ENCODE measurements around the gene SHOC1.

Gene SHOC1

GRCh38 chr9:111840442-111840841 is 45.7 kb upstream of the SHOC1 start:
- Histone ChIP-seq H3K9ac (ENCODE audit: low read depth, low read length, poor library complexity, severe bottlenecking) (no peak overlapping the region), H3K27me3 (ENCODE audit: insufficient read depth, low read length, poor library complexity, severe bottlenecking) (no peaks in the 10 kb centered on the region), H3K36me3 (ENCODE audit: insufficient read depth, low read length) (no peaks in the 10 kb centered on the region), H3K4me3 (ENCODE audit: low read length, poor library complexity, severe bottlenecking) (no peak overlapping the region), H4K20me1 (ENCODE audit: insufficient read depth, low read length, poor library complexity, severe bottlenecking) (no peaks in the 10 kb centered on the region), H3K9me2 (replicated peaks; ENCODE audit: low read depth, low read length) (no peaks in the 10 kb centered on the region), H3K4me2 (ENCODE audit: low read depth, low read length, poor library complexity, severe bottlenecking) (no peak overlapping the region), H3F3A (ENCODE audit: low read depth) (no peaks in the 10 kb centered on the region), H3K79me2 (ENCODE audit: insufficient read depth, low read length) (no peaks in the 10 kb centered on the region), H3K9me3 (ENCODE audit: insufficient read depth, low read depth, low read length) (no peaks in the 10 kb centered on the region), H3K4me1 (ENCODE audit: insufficient read depth, low read length, poor library complexity, severe bottlenecking) (peaks cover 28% of the 10 kb centered on the region), H2AFZ (ENCODE audit: low read length) (no peak overlapping the region)
- TF ChIP-seq EZH2phosphoT487 (IDR thresholded peaks at IDR 0.05; ENCODE audit: borderline replicate concordance) = no peak
- TF ChIP-seq CTCF (conservative IDR thresholded peaks at IDR 0.05; ENCODE audit: low read length) = no peak

- H4K20me1 ChIP-seq (ENCODE audit: insufficient read depth, low read length, poor library complexity, severe bottlenecking) = no peaks in the 10 kb centered on the region
- H3K4me3 ChIP-seq (ENCODE audit: low read length, poor library complexity, severe bottlenecking) = no peak overlapping the region
- H3K9me3 ChIP-seq (ENCODE audit: insufficient read depth, low read depth, low read length) = no peaks in the 10 kb centered on the region
- H3K4me1 ChIP-seq (ENCODE audit: insufficient read depth, low read length, poor library complexity, severe bottlenecking) = peaks cover 28% of the 10 kb centered on the region
- no peak overlapping the region for H2AFZ ChIP-seq (ENCODE audit: low read length)
- H3K36me3 ChIP-seq (ENCODE audit: insufficient read depth, low read length) = no peaks in the 10 kb centered on the region
- no peaks in the 10 kb centered on the region for H3F3A ChIP-seq (ENCODE audit: low read depth)
- no peak overlapping the region for H3K4me2 ChIP-seq (ENCODE audit: low read depth, low read length, poor library complexity, severe bottlenecking)
- H3K9ac ChIP-seq (ENCODE audit: low read depth, low read length, poor library complexity, severe bottlenecking) = no peak overlapping the region
- no peaks in the 10 kb centered on the region for H3K27me3 ChIP-seq (ENCODE audit: insufficient read depth, low read length, poor library complexity, severe bottlenecking)
- TF ChIP-seq CTCF (conservative IDR thresholded peaks at IDR 0.05; ENCODE audit: low read length) = no peak
- no peak for TF ChIP-seq EZH2phosphoT487 (IDR thresholded peaks at IDR 0.05; ENCODE audit: borderline replicate concordance)
- no peaks in the 10 kb centered on the region for H3K79me2 ChIP-seq (ENCODE audit: insufficient read depth, low read length)
- no peaks in the 10 kb centered on the region for H3K9me2 ChIP-seq (replicated peaks; ENCODE audit: low read depth, low read length)
Measured at GRCh38 chr9:111839987-111840386, 45.2 kb upstream of the SHOC1 start.

GRCh38 chr9:111839387-111839786 is 44.6 kb upstream of the SHOC1 start:
- Histone ChIP-seq H3K9me2 (replicated peaks; ENCODE audit: low read depth, low read length) (no peaks in the 10 kb centered on the region), H3K9me3 (ENCODE audit: insufficient read depth, low read depth, low read length) (no peaks in the 10 kb centered on the region), H3K27me3 (ENCODE audit: insufficient read depth, low read length, poor library complexity, severe bottlenecking) (no peaks in the 10 kb centered on the region), H3F3A (ENCODE audit: low read depth) (no peaks in the 10 kb centered on the region), H3K79me2 (ENCODE audit: insufficient read depth, low read length) (no peaks in the 10 kb centered on the region), H3K4me2 (ENCODE audit: low read depth, low read length, poor library complexity, severe bottlenecking) (no peak overlapping the region), H3K9ac (ENCODE audit: low read depth, low read length, poor library complexity, severe bottlenecking) (no peak overlapping the region), H3K4me1 (ENCODE audit: insufficient read depth, low read length, poor library complexity, severe bottlenecking) (peaks cover 28% of the 10 kb centered on the region), H3K4me3 (ENCODE audit: low read length, poor library complexity, severe bottlenecking) (no peak overlapping the region), H2AFZ (ENCODE audit: low read length) (no peak overlapping the region), H3K36me3 (ENCODE audit: insufficient read depth, low read length) (no peaks in the 10 kb centered on the region), H4K20me1 (ENCODE audit: insufficient read depth, low read length, poor library complexity, severe bottlenecking) (no peaks in the 10 kb centered on the region)
- TF ChIP-seq CTCF (conservative IDR thresholded peaks at IDR 0.05; ENCODE audit: low read length) = no peak
